Measurements from ENCODE around the gene PVALEF.

GRCh38 chr17:81148986-81149533, 16.2 kb upstream of the PVALEF start:
- TF ChIP-seq, protein P1, sequence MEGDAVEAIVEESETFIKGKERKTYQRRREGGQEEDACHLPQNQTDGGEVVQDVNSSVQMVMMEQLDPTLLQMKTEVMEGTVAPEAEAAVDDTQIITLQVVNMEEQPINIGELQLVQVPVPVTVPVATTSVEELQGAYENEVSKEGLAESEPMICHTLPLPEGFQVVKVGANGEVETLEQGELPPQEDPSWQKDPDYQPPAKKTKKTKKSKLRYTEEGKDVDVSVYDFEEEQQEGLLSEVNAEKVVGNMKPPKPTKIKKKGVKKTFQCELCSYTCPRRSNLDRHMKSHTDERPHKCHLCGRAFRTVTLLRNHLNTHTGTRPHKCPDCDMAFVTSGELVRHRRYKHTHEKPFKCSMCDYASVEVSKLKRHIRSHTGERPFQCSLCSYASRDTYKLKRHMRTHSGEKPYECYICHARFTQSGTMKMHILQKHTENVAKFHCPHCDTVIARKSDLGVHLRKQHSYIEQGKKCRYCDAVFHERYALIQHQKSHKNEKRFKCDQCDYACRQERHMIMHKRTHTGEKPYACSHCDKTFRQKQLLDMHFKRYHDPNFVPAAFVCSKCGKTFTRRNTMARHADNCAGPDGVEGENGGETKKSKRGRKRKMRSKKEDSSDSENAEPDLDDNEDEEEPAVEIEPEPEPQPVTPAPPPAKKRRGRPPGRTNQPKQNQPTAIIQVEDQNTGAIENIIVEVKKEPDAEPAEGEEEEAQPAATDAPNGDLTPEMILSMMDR (IDR thresholded peaks at IDR 0.05): no peak
- TF ChIP-seq ZFX (IDR thresholded peaks at IDR 0.05; ENCODE audit: borderline replicate concordance): no peak
